ENCODE data around the gene ABHD6. TPM values are rescaled to one million over a fixed set of nuclear protein-coding genes. Genes with fewer than 3 reads are reported as not detected.
"Not testable (repeated sequence)": the region's sequence is repeated elsewhere in the genome, so short reads cannot be mapped to it uniquely, and the experiment has no call there.

Gene ABHD6
- total RNA-seq, 1 donor, result 5.1 TPM

DNA sequence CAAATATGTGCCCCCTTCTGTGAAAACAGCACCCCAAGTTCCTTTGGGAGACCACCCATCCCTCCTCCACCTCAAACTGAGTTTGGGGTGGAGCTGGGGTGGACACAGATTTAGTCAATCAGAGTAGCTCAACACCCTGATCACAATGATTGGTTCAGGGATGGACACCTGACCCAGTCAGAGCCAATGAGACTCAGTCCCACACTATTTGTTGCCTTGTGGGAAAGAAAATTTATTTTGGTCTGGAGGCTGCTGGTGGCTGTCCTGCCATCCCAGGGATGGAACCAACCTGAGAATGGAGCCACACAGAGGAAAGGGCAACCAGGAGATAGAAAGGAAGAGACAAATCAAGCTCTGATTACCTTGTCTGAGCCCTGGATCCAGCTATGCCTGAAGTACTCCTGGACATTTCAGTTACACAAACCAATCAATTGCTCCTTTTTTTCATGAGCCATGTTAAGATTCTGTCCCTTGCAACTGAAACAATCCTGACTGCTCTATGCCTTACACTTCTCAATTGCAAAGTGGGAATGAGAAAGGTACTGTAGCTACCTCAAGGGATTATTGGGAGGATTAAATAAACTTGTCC lies 37.4 kb upstream of the ABHD6 start:
- DNase-seq (ENCODE audit: insufficient read length, low spot score, missing footprints), result no peak
- no peaks in the 10 kb centered on the region for H3K36me3 ChIP-seq (ENCODE audit: insufficient read depth, low read length)
- H3K9me3 ChIP-seq (ENCODE audit: low read depth, low read length), result no peaks in the 10 kb centered on the region
- TF ChIP-seq, protein P1, sequence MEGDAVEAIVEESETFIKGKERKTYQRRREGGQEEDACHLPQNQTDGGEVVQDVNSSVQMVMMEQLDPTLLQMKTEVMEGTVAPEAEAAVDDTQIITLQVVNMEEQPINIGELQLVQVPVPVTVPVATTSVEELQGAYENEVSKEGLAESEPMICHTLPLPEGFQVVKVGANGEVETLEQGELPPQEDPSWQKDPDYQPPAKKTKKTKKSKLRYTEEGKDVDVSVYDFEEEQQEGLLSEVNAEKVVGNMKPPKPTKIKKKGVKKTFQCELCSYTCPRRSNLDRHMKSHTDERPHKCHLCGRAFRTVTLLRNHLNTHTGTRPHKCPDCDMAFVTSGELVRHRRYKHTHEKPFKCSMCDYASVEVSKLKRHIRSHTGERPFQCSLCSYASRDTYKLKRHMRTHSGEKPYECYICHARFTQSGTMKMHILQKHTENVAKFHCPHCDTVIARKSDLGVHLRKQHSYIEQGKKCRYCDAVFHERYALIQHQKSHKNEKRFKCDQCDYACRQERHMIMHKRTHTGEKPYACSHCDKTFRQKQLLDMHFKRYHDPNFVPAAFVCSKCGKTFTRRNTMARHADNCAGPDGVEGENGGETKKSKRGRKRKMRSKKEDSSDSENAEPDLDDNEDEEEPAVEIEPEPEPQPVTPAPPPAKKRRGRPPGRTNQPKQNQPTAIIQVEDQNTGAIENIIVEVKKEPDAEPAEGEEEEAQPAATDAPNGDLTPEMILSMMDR (IDR thresholded peaks at IDR 0.05; ENCODE audit: extremely low read depth, low read depth, low read length), result no peak
- no peaks in the 10 kb centered on the region for H3K4me1 ChIP-seq (ENCODE audit: insufficient read depth, low read length)
- H3K79me2 ChIP-seq (ENCODE audit: insufficient read depth, low read length), result no peaks in the 10 kb centered on the region
- H4K20me1 ChIP-seq (ENCODE audit: insufficient read depth, low read length), result no peaks in the 10 kb centered on the region
- no peaks in the 10 kb centered on the region for H3K27me3 ChIP-seq (ENCODE audit: insufficient read depth, low read length)
- H3K27ac ChIP-seq (ENCODE audit: low read depth, low read length), result no peak overlapping the region
- no peak overlapping the region for H3K4me2 ChIP-seq (ENCODE audit: insufficient read depth, low read length)
- H2AFZ ChIP-seq (ENCODE audit: low read length), result no peak overlapping the region
- no peak overlapping the region for H3K4me3 ChIP-seq (ENCODE audit: insufficient read depth, low read length)

DNA sequence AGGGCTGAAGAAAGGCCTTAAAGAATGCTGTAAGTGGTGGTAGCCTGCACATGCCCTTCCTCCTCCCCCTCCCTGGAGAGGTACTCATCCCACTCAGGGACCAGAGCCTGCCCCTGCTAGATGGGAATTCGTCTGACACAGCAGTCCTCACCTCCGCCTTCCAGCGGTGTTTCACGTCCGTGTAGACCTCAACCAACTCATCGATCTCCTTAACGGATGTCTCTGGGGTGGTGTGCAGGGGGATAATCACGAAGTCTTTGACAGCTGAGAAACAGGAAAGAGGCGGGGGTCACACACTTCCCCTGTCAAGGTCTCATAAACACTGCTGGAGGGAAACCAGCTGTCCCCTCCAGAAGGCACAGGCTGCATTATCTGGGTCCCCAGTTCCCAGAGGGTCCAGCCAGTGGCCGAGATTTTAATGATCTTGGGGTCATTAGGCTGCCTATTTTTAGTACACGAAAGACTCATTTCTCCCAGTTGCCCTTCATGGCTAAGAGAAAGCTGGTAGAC lies 36.7 kb upstream of the ABHD6 start:
- no peaks in the 10 kb centered on the region for H3K36me3 ChIP-seq (ENCODE audit: insufficient read depth, low read length)
- no peaks in the 10 kb centered on the region for H3K9me3 ChIP-seq (ENCODE audit: low read depth, low read length)
- no peaks in the 10 kb centered on the region for H3K79me2 ChIP-seq (ENCODE audit: insufficient read depth, low read length)
- no peaks in the 10 kb centered on the region for H3K4me1 ChIP-seq (ENCODE audit: insufficient read depth, low read length)
- TF ChIP-seq, protein P1 (IDR thresholded peaks at IDR 0.05; ENCODE audit: extremely low read depth, low read depth, low read length), result no peak
- H3K4me3 ChIP-seq (ENCODE audit: insufficient read depth, low read length), result no peak overlapping the region
- H2AFZ ChIP-seq (ENCODE audit: low read length), result no peak overlapping the region
- H3K4me2 ChIP-seq (ENCODE audit: insufficient read depth, low read length), result no peak overlapping the region
- DNase-seq (ENCODE audit: insufficient read length, low spot score, missing footprints), result peak; percentile 57
- H4K20me1 ChIP-seq (ENCODE audit: insufficient read depth, low read length), result no peaks in the 10 kb centered on the region
- no peak overlapping the region for H3K27ac ChIP-seq (ENCODE audit: low read depth, low read length)
- no peaks in the 10 kb centered on the region for H3K27me3 ChIP-seq (ENCODE audit: insufficient read depth, low read length)

DNA sequence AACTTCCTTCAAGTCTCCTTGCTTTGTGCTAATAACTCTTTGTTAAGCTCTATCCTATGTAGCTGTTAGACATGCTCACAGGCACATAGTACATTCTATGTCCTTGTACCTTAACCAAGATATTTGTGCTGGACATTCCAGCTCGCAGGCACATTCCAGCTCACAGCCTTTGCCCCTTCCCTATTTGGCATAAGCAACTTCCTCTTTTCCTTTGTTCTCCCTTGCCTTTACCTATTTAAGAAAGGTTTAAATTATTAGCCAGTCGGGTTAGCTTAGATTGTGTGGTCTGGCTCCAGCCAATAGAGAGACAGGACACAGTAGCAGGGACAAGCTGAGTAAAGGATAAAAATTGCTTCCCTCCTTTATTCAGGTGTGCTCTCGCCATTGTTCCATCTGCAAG lies 36.1 kb upstream of the ABHD6 start:
- H3K27ac ChIP-seq (ENCODE audit: low read depth, low read length); H3K79me2 ChIP-seq (ENCODE audit: insufficient read depth, low read length); DNase-seq (ENCODE audit: insufficient read length, low spot score, missing footprints); H2AFZ ChIP-seq (ENCODE audit: low read length); H3K27me3 ChIP-seq (ENCODE audit: insufficient read depth, low read length); H3K9me3 ChIP-seq (ENCODE audit: low read depth, low read length); H3K4me3 ChIP-seq (ENCODE audit: insufficient read depth, low read length); H3K36me3 ChIP-seq (ENCODE audit: insufficient read depth, low read length); H3K4me1 ChIP-seq (ENCODE audit: insufficient read depth, low read length); H4K20me1 ChIP-seq (ENCODE audit: insufficient read depth, low read length); H3K4me2 ChIP-seq (ENCODE audit: insufficient read depth, low read length): not testable (repeated sequence)

DNA sequence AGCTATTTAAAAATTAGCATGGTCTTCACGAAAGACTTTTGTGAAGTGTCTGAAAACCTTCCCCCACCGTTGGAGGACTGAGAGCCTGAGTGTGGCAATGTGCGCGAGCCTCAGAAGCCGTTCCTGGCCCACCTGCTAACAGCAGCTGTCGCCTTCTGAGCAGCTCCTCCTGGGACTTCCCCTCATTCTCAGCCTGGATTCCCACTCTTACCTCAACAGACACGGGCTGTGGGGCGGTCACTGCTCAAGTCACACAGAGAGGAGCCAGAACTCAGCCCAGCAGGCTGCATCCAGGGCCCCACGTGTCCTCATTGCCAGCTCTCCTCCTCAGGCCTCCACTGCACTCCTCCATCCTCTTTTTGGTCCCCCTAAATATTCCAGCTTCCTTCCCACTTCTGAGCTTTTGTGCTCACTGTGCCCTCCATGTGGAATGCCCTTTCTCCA lies 34.7 kb upstream of the ABHD6 start:
- H3K4me1 ChIP-seq (ENCODE audit: insufficient read depth, low read length), result peaks cover 10% of the 10 kb centered on the region
- H3K79me2 ChIP-seq (ENCODE audit: insufficient read depth, low read length), result no peaks in the 10 kb centered on the region
- TF ChIP-seq, protein P1 (IDR thresholded peaks at IDR 0.05; ENCODE audit: extremely low read depth, low read depth, low read length), result no peak
- H3K36me3 ChIP-seq (ENCODE audit: insufficient read depth, low read length), result no peaks in the 10 kb centered on the region
- H3K9me3 ChIP-seq (ENCODE audit: low read depth, low read length), result no peaks in the 10 kb centered on the region
- no peak overlapping the region for H3K27ac ChIP-seq (ENCODE audit: low read depth, low read length)
- no peak for DNase-seq (ENCODE audit: insufficient read length, low spot score, missing footprints)
- no peak overlapping the region for H3K4me3 ChIP-seq (ENCODE audit: insufficient read depth, low read length)
- no peaks in the 10 kb centered on the region for H4K20me1 ChIP-seq (ENCODE audit: insufficient read depth, low read length)
- H3K27me3 ChIP-seq (ENCODE audit: insufficient read depth, low read length), result no peaks in the 10 kb centered on the region
- H2AFZ ChIP-seq (ENCODE audit: low read length), result no peak overlapping the region
- H3K4me2 ChIP-seq (ENCODE audit: insufficient read depth, low read length), result no peak overlapping the region
